Panc1 (cell line): ENCODE measurements around the gene DUOXA1. TPM values are rescaled to one million over a fixed set of nuclear protein-coding genes. Genes with fewer than 3 reads are reported as not detected.
A peak's percentile ranks its signal among the peaks of the same experiment; 100 is the strongest.

Source experiments
- ATAC-seq: fragments of 200-7000 bp; cut with Tn5 transposase; 2 replicates; pipeline ENCODE4 v1.9.1; 2020; ENCODE audit warnings: mild to moderate bottlenecking, moderate library complexity
- BruUV-seq: library from RNA; stranded (reverse); fragments of 400-500 nt; replicated peaks from 2 replicates; lab custom pipeline; 2021; lab: Mats Ljungman, UMichigan
- CTCF ChIA-PET: fragments of 300-600 bp; sonication (Branson Sonifier 250); formaldehyde crosslinking; loops from one replicate; lab custom pipeline; 2022; ENCODE audit warnings: antibody characterized with exemption; lab: Charles Lee
- POLR2A ChIA-PET: fragments of 300-600 bp; sonication (Branson Sonifier 250); formaldehyde crosslinking; loops from one replicate; lab custom pipeline; 2022; ENCODE audit warnings: antibody characterized with exemption; lab: Charles Lee
- DNase-seq: peaks from one replicate; pipeline ENCODE4 v3.0.0-alpha.2; 2010; ENCODE audit warnings: low read depth, low spot score
- H3K27ac ChIP-seq: 2 replicates; pipeline ENCODE4 v1.5.1; 2011; ENCODE audit warnings: mild to moderate bottlenecking, low read length, inconsistent platforms
- H3K27me3 ChIP-seq: fragments of 200-500 bp; sonication (Bioruptor generic); 2 replicates; pipeline ENCODE4 v1.6.0; 2014; ENCODE audit warnings: low read length, inconsistent platforms; ENCODE audit not compliant: control insufficient read depth, insufficient read depth
- H3K36me3 ChIP-seq: fragments of 200-500 bp; sonication (Bioruptor generic); 2 replicates; pipeline ENCODE4 v1.5.1; 2014; ENCODE audit warnings: inconsistent platforms, mild to moderate bottlenecking, low read length, moderate library complexity; ENCODE audit not compliant: control insufficient read depth, insufficient read depth
- H3K4me1 ChIP-seq: 2 replicates; pipeline ENCODE4 v1.5.1; 2011; ENCODE audit warnings: inconsistent platforms, mild to moderate bottlenecking, low read length, moderate library complexity; ENCODE audit not compliant: control insufficient read depth, insufficient read depth
- H3K4me3 ChIP-seq, 2 experiments: 2 replicates each; pipeline ENCODE4 v1.5.1; 2011 to 2012; ENCODE audit warnings: low read depth in 2 of 2, low read length in 2 of 2, mild to moderate bottlenecking in 2 of 2, inconsistent platforms in 1 of 2, moderate library complexity in 1 of 2
- H3K9me3 ChIP-seq: fragments of 200-500 bp; sonication (Bioruptor generic); 2 replicates; pipeline ENCODE4 v1.5.1; 2014; ENCODE audit warnings: low read depth, mild to moderate bottlenecking, inconsistent platforms, low read length, moderate library complexity; ENCODE audit not compliant: control insufficient read depth, insufficient read depth
- POLR2AphosphoS5 ChIP-seq: IDR thresholded peaks from 2 replicates; pipeline ENCODE4 v1.6.1; 2012; ENCODE audit warnings: mild to moderate bottlenecking, low read depth, low read length, moderate library complexity
- SIN3A ChIP-seq: IDR thresholded peaks from 2 replicates; pipeline ENCODE4 v1.6.1; 2012; ENCODE audit warnings: low read depth, mild to moderate bottlenecking, low read length, moderate library complexity, borderline replicate concordance; ENCODE audit not compliant: insufficient read depth
- TCF7L2 ChIP-seq: IDR thresholded peaks from 2 replicates; pipeline ENCODE4 v1.6.1; 2011; ENCODE audit warnings: mild to moderate bottlenecking, low read depth, low read length, inconsistent platforms
- in situ Hi-C: cut with HindIII; loops from 2 replicates; pipeline ENCODE4 v1.10.0; 2016; ENCODE audit warnings: low sequenced_read_pairs, low pct_unique_long_range_greater_than_20kb
- intact Hi-C: fragments of 100-400 bp; cut with micrococcal nuclease; formaldehyde crosslinking; loops from one replicate; pipeline ENCODE4 v1.10.0; 2022; ENCODE audit not compliant: unreplicated experiment
- total RNA-seq: library from RNA; stranded (reverse); gene quantifications from one replicate; pipeline ENCODE4 v1.2.1, GENCODE V29; 2021; ENCODE audit not compliant: unreplicated experiment
- TF ChIP-seq, protein P1 (sequence below), 2 experiments: IDR thresholded peaks; 2 replicates each; pipeline ENCODE4 v1.6.1; 2011 to 2012; ENCODE audit warnings: low read depth in 2 of 2, control low read depth in 1 of 2, low read length in 1 of 2, mild to moderate bottlenecking in 1 of 2, moderate library complexity in 1 of 2; ENCODE audit not compliant: insufficient read depth in 1 of 2
- TF ChIP-seq, protein P2 (sequence below): fragments of 450-650 bp; IDR thresholded peaks from 2 replicates; pipeline ENCODE4 v1.5.1; 2017; ENCODE audit warnings: mild to moderate bottlenecking

Gene DUOXA1
- total RNA-seq, 1 experiment from 2014 or later, result not detected

GRCh38 chr15:45132844-45133560 lies 3.3 kb upstream of the DUOXA1 start:
- CTCF ChIA-PET, result interaction anchor here (0.6 to 0.7 kb wide), 2 partner anchors 15 to 64 kb away, joined by 3 to 7 read pairs; no protein-coding TSS in a partner anchor
- no peaks in the 10 kb centered on the region; the same call in 1 of the 2 replicates for H3K36me3 ChIP-seq
- H3K27me3 ChIP-seq, result peaks cover 10% of the 10 kb centered on the region
- H3K27ac ChIP-seq, result no peak overlapping the region
- ATAC-seq, result 0 out of 2 replicates have a peak, but pooled peaks have one; percentile 10
- no TSS peak for BruUV-seq
- TF ChIP-seq SIN3A, result no peak
- no peak for TF ChIP-seq POLR2AphosphoS5
- TF ChIP-seq, protein P1, sequence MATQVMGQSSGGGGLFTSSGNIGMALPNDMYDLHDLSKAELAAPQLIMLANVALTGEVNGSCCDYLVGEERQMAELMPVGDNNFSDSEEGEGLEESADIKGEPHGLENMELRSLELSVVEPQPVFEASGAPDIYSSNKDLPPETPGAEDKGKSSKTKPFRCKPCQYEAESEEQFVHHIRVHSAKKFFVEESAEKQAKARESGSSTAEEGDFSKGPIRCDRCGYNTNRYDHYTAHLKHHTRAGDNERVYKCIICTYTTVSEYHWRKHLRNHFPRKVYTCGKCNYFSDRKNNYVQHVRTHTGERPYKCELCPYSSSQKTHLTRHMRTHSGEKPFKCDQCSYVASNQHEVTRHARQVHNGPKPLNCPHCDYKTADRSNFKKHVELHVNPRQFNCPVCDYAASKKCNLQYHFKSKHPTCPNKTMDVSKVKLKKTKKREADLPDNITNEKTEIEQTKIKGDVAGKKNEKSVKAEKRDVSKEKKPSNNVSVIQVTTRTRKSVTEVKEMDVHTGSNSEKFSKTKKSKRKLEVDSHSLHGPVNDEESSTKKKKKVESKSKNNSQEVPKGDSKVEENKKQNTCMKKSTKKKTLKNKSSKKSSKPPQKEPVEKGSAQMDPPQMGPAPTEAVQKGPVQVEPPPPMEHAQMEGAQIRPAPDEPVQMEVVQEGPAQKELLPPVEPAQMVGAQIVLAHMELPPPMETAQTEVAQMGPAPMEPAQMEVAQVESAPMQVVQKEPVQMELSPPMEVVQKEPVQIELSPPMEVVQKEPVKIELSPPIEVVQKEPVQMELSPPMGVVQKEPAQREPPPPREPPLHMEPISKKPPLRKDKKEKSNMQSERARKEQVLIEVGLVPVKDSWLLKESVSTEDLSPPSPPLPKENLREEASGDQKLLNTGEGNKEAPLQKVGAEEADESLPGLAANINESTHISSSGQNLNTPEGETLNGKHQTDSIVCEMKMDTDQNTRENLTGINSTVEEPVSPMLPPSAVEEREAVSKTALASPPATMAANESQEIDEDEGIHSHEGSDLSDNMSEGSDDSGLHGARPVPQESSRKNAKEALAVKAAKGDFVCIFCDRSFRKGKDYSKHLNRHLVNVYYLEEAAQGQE (IDR thresholded peaks at IDR 0.05; ENCODE audit: insufficient read depth in 1 of 2, low read depth in 2 of 2, low read length in 1 of 2), result no peak
- TF ChIP-seq TCF7L2, result no peak
- TF ChIP-seq, protein P2, sequence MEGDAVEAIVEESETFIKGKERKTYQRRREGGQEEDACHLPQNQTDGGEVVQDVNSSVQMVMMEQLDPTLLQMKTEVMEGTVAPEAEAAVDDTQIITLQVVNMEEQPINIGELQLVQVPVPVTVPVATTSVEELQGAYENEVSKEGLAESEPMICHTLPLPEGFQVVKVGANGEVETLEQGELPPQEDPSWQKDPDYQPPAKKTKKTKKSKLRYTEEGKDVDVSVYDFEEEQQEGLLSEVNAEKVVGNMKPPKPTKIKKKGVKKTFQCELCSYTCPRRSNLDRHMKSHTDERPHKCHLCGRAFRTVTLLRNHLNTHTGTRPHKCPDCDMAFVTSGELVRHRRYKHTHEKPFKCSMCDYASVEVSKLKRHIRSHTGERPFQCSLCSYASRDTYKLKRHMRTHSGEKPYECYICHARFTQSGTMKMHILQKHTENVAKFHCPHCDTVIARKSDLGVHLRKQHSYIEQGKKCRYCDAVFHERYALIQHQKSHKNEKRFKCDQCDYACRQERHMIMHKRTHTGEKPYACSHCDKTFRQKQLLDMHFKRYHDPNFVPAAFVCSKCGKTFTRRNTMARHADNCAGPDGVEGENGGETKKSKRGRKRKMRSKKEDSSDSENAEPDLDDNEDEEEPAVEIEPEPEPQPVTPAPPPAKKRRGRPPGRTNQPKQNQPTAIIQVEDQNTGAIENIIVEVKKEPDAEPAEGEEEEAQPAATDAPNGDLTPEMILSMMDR, result no peak
- DNase-seq, result no peak
- H3K4me1 ChIP-seq, result no peaks in the 10 kb centered on the region
- no peak overlapping the region for H3K4me3 ChIP-seq
- no peaks in the 10 kb centered on the region for H3K9me3 ChIP-seq
- intact Hi-C loops (no loop called here), in situ Hi-C loops (no loop called here)
- POLR2A ChIA-PET, result no interaction called here

DNA sequence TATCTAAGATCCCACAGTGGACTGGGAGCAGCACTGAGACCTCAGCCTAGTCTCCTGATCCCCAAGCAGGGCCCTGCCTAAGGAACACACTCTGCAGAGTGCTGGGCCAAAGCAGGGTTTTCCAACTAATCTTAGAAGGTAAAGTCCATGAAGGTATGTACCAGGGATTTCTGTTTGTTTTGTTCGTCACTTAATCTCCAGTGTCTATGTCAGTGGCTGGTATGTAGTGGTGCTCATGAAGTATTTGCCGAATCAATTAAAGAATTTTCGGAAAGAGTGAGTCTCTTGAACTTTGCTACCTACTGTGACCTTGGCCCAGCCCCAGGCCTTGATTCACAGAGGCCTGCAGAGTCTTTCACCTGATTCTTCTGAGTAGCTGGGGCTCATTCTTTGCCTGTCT lies 1.8 kb upstream of the DUOXA1 start:
- ChIA-PET POLR2A (no interaction called here), CTCF (interaction anchor here (1.4 kb wide), 1 partner anchor 31 kb away, joined by 5 read pairs; no protein-coding TSS in a partner anchor)
- Histone ChIP-seq H3K9me3 (no peaks in the 10 kb centered on the region), H3K27ac (no peak overlapping the region), H3K4me3 (no peak overlapping the region), H3K4me1 (no peaks in the 10 kb centered on the region), H3K27me3 (peaks cover 7% of the 10 kb centered on the region), H3K36me3 (no peaks in the 10 kb centered on the region; the same call in 1 of the 2 replicates)
- TF ChIP-seq TCF7L2 (no peak), SIN3A (no peak), POLR2AphosphoS5 (no peak)
- TF ChIP-seq, protein P1 (IDR thresholded peaks at IDR 0.05; ENCODE audit: insufficient read depth in 1 of 2, low read depth in 2 of 2, low read length in 1 of 2), result no peak
- TF ChIP-seq, protein P2, result no peak
- no peak for ATAC-seq
- no peak for DNase-seq
- intact Hi-C loops, result no loop called here
- no TSS peak for BruUV-seq
- in situ Hi-C loops, result no loop called here
